ENCODE data around the gene TGM2. TPM values are rescaled to one million over a fixed set of nuclear protein-coding genes. Genes with fewer than 3 reads are reported as not detected.

Gene TGM2
- total RNA-seq, 1 donor from 2014 or later = 362 TPM

- intact Hi-C loops (cut with DNase I) = no loop called here
- no peak for TF ChIP-seq CTCF (IDR thresholded peaks at IDR 0.05)
- Histone ChIP-seq H3K4me3 (no peak overlapping the region), H3K27ac (peak overlapping the region; percentile 80), H3K4me1 (peaks cover 91% of the 10 kb centered on the region), H3K36me3 (peaks cover 75% of the 10 kb centered on the region), H3K27me3 (ENCODE audit: low read depth) (no peaks in the 10 kb centered on the region), H3K9me3 (no peaks in the 10 kb centered on the region)
- ATAC-seq = no peak
- DNase-seq = peak; percentile 31
These were observed 9.3 kb downstream of the TGM2 start for GRCh38 chr20:38155811-38156210.

- intact Hi-C loops (cut with DNase I) = no loop called here
- Histone ChIP-seq H3K9me3 (no peaks in the 10 kb centered on the region), H3K27ac (peak overlapping the region; percentile 78), H3K36me3 (peaks cover 76% of the 10 kb centered on the region), H3K27me3 (ENCODE audit: low read depth) (no peaks in the 10 kb centered on the region), H3K4me1 (peaks cover 78% of the 10 kb centered on the region), H3K4me3 (no peak overlapping the region)
- ATAC-seq (no peak), DNase-seq (no peak)
- no peak for TF ChIP-seq CTCF (IDR thresholded peaks at IDR 0.05)
These were observed 11.7 kb downstream of the TGM2 start for GRCh38 chr20:38153401-38153800.

GRCh38 chr20:38152621-38153221, 12.3 kb downstream of the TGM2 start:
- H3K36me3 ChIP-seq = peaks cover 77% of the 10 kb centered on the region
- H3K9me3 ChIP-seq = no peaks in the 10 kb centered on the region
- ATAC-seq = peak; percentile 86 to 91
- peak overlapping the region; percentile 78 for H3K27ac ChIP-seq
- peak overlapping the region; percentile 7 for H3K4me3 ChIP-seq
- peak; percentile 93 for DNase-seq
- H3K4me1 ChIP-seq = peaks cover 76% of the 10 kb centered on the region
- no peaks in the 10 kb centered on the region for H3K27me3 ChIP-seq (ENCODE audit: low read depth)
- no peak for TF ChIP-seq CTCF (IDR thresholded peaks at IDR 0.05)
- intact Hi-C loops (cut with DNase I) = no loop called here

- H3K9me3 ChIP-seq = no peaks in the 10 kb centered on the region
- intact Hi-C loops (cut with DNase I) = no loop called here
- TF ChIP-seq CTCF (IDR thresholded peaks at IDR 0.05) = no peak
- ATAC-seq = peak; percentile 61 to 71
- peaks cover 79% of the 10 kb centered on the region for H3K36me3 ChIP-seq
- H3K4me3 ChIP-seq = peak overlapping the region; percentile 7
- H3K27ac ChIP-seq = peak overlapping the region; percentile 78
- H3K27me3 ChIP-seq (ENCODE audit: low read depth) = no peaks in the 10 kb centered on the region
- DNase-seq = peak; percentile 46
- H3K4me1 ChIP-seq = peaks cover 72% of the 10 kb centered on the region
These were observed 12.9 kb downstream of the TGM2 start for GRCh38 chr20:38152175-38152620.

- no peaks in the 10 kb centered on the region for H3K9me3 ChIP-seq
- H3K4me3 ChIP-seq = no peak overlapping the region
- peaks cover 64% of the 10 kb centered on the region for H3K4me1 ChIP-seq
- peak; percentile 1 for DNase-seq
- ATAC-seq = no peak
- H3K36me3 ChIP-seq = peaks cover 82% of the 10 kb centered on the region
- no peaks in the 10 kb centered on the region for H3K27me3 ChIP-seq (ENCODE audit: low read depth)
- peak overlapping the region; percentile 78 for H3K27ac ChIP-seq
- no peak for TF ChIP-seq CTCF (IDR thresholded peaks at IDR 0.05)
- intact Hi-C loops (cut with DNase I) = no loop called here
These were observed 13.6 kb downstream of the TGM2 start for GRCh38 chr20:38151455-38151854.

Data from lower lobe of right lung (tissue), 2 donors.